HG02610 (cell line): ENCODE measurements around the gene TLCD3B.

ENCODE experiments used
- ATAC-seq: cut with Tn5 transposase; IDR thresholded peaks from one replicate; pipeline ENCODE4 v1.9.1; 2021; ENCODE audit warnings: mild to moderate bottlenecking, moderate library complexity; ENCODE audit not compliant: unreplicated experiment

TLCD3B gene

GRCh38 chr16:30006659-30007377, 24.3 kb downstream of the TLCD3B start:
- ATAC-seq = no peak

- no peak for ATAC-seq
These were observed 25.0 kb downstream of the TLCD3B start for GRCh38 chr16:30006095-30006473.

GRCh38 chr16:30005341-30006094, 25.6 kb downstream of the TLCD3B start:
- no peak for ATAC-seq

GRCh38 chr16:30004811-30005242, 26.2 kb downstream of the TLCD3B start:
- ATAC-seq = no peak

GRCh38 chr16:30004424-30004776, 26.7 kb downstream of the TLCD3B start:
- ATAC-seq = no peak

GRCh38 chr16:30003670-30004423, 27.2 kb downstream of the TLCD3B start:
- no peak for ATAC-seq

- ATAC-seq = no peak
These were observed 28.3 kb downstream of the TLCD3B start for GRCh38 chr16:30002614-30003346.

- ATAC-seq = no peak
These were observed 30.1 kb downstream of the TLCD3B start for GRCh38 chr16:30000735-30001631.

GRCh38 chr16:29999605-30000004, 31.5 kb downstream of the TLCD3B start:
- ATAC-seq = no peak

- ATAC-seq = no peak
These were observed 34.3 kb downstream of the TLCD3B start for GRCh38 chr16:29996766-29997250.

GRCh38 chr16:29995911-29996765, 34.9 kb downstream of the TLCD3B start, which contains the start of gene INO80E:
INO80E (plus strand) TSS chr16:29996241; CDS start chr16:29996311, 70 bp downstream.
- peak; percentile 88 for ATAC-seq

GRCh38 chr16:29995324-29995910, 35.7 kb downstream of the TLCD3B start, which contains the start of gene HIRIP3:
HIRIP3 (minus strand) TSS chr16:29995617; CDS start chr16:29995605, 12 bp downstream.
- ATAC-seq = peak; percentile 41

- ATAC-seq = peak; percentile 15
These were observed 36.3 kb downstream of the TLCD3B start for GRCh38 chr16:29994600-29995323.

- no peak for ATAC-seq
These were observed 37.0 kb downstream of the TLCD3B start for GRCh38 chr16:29993903-29994599.

GRCh38 chr16:29993191-29993902, 37.7 kb downstream of the TLCD3B start:
- no peak for ATAC-seq

GRCh38 chr16:29992344-29992967, 38.6 kb downstream of the TLCD3B start:
- ATAC-seq = no peak
